Tibial nerve (tissue), 4 donors: ENCODE data around the gene TGM2.

Experiments used
- CTCF ChIP-seq, 5 experiments: fragments of 200-600 bp in 3 of 5; fragments of 450-650 bp in 2 of 5; sonication (generic) in 3 of 5; IDR thresholded peaks; one replicate each; pipeline ENCODE4 v1.5.1; 2016 to 2019; ENCODE audit warnings: antibody characterized with exemption in 5 of 5, mild to moderate bottlenecking in 3 of 5, moderate library complexity in 2 of 5
- EP300 ChIP-seq, 2 donors: sonication (generic); formaldehyde crosslinking; IDR thresholded peaks; one replicate each; pipeline ENCODE4 v1.6.1; 2017; ENCODE audit warnings: antibody characterized with exemption in 2 of 2, mild to moderate bottlenecking in 1 of 2
- POLR2A ChIP-seq, 2 donors: fragments of 450-650 bp; IDR thresholded peaks; one replicate each; pipeline ENCODE4 v1.6.1; 2017; ENCODE audit warnings: antibody characterized with exemption in 2 of 2, mild to moderate bottlenecking in 2 of 2, moderate library complexity in 2 of 2

GRCh38 chr20:38136421-38137245 lies 28.4 kb downstream of the TGM2 start:
- TF ChIP-seq CTCF (IDR thresholded peaks at IDR 0.05) (no peak), EP300 (IDR thresholded peaks at IDR 0.05) (no peak), POLR2A (IDR thresholded peaks at IDR 0.05) (no peak)
